ENCODE data around the gene VEZT.
A peak's percentile ranks its signal among the peaks of the same experiment; 100 is the strongest.

Gene VEZT

GRCh38 chr12:95181103-95181502 is 36.5 kb upstream of the VEZT start:
- Histone ChIP-seq H3K9me3 (replicated peaks in 1 of 11) (0 out of 22 replicates have a peak, but pooled peaks cover 0 to 4% (median 0%) of the 10 kb centered on the region in 11 experiments), H3K27me3 (no peaks in the 10 kb centered on the region), H4K20me1 (no peaks in the 10 kb centered on the region), H3K4me3 (no peak overlapping the region), H3K4me1 (peaks cover 0 to 45% (median 10%) of the 10 kb centered on the region in 10 experiments; a peak in 9 of 20 replicates), H3K4me2 (no peak overlapping the region), H3K9ac (no peak overlapping the region), H3K27ac (no peak overlapping the region), H3K36me3 (peaks cover 0 to 3% (median 0%) of the 10 kb centered on the region in 11 experiments; a peak in 1 of 22 replicates)
- no peak for TF ChIP-seq Cebpa-rat (IDR thresholded peaks at IDR 0.05)

DNA sequence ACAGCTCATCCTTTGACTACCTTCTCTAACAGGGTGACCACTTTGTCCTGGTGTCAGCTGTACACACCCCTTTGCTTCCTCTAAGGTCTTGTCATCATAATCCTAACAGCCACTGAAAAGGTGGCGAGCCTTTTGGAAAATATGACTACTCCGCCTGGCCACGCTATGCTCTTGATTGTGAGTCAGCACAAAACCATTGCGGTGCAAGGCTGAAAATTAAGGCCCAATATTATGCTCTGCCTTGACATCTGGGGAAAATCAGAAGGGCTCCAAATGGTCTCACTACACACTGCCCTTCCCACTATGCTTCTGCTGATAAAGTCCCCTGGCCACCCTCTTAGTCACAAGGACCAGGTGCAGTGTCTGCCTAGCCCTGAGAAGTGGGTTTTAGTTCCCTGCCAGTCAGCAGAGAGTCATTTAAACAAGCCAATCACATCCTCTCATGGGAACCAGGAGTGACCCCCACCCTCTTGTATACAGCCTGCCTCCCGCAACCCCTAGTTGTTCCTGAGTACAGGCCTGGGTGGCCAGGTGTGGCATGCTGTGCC is 34.7 kb upstream of the VEZT start:
- Histone ChIP-seq H3K27me3 (no peaks in the 10 kb centered on the region), H3K36me3 (peaks cover 0 to 3% (median 0%) of the 10 kb centered on the region in 11 experiments; a peak in 1 of 22 replicates), H3K9me3 (replicated peaks in 1 of 11) (0 out of 22 replicates have a peak, but pooled peaks cover 0 to 4% (median 0%) of the 10 kb centered on the region in 11 experiments), H3K4me1 (peaks cover 0 to 58% (median 10%) of the 10 kb centered on the region in 10 experiments; a peak in 10 of 20 replicates), H3K9ac (no peak overlapping the region), H3K4me3 (no peak overlapping the region), H3K4me2 (peak overlapping the region in 2 of 11 experiments; percentile 65 to 76; a peak in 4 of 22 replicates), H4K20me1 (no peaks in the 10 kb centered on the region), H3K27ac (no peak overlapping the region)
- no peak for TF ChIP-seq Cebpa-rat (IDR thresholded peaks at IDR 0.05)

DNA sequence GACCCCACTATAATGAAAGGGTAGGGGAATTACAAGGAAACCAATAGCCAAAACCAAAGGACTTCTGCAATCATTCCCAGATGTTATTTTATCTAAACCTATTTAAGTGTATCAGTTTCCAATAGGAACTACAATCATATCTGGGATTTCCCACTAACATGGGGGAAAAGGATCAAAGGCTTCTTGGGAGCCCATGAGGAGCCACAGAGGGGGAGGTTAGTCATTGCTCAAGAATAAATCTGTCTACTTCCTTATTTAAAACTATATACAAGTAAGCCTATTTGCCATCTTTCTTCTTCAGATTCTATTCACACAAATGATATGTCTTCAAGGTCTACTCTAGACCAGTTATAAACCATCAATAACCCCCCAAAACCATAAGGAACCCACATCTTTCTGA is 33.5 kb upstream of the VEZT start:
- H3K9ac ChIP-seq, result no peak overlapping the region
- H3K9me3 ChIP-seq (replicated peaks in 1 of 11), result 0 out of 22 replicates have a peak, but pooled peaks cover 0 to 4% (median 0%) of the 10 kb centered on the region in 11 experiments
- peaks cover 0 to 63% (median 10%) of the 10 kb centered on the region in 10 experiments; a peak in 10 of 20 replicates for H3K4me1 ChIP-seq
- no peaks in the 10 kb centered on the region for H4K20me1 ChIP-seq
- peaks cover 0 to 3% (median 0%) of the 10 kb centered on the region in 11 experiments; a peak in 1 of 22 replicates for H3K36me3 ChIP-seq
- peak overlapping the region in 1 of 11 experiments; percentile 54; a peak in 2 of 22 replicates for H3K27ac ChIP-seq
- peak overlapping the region in 5 of 11 experiments; percentile 30 to 76 (median 63); a peak in 7 of 22 replicates for H3K4me2 ChIP-seq
- H3K4me3 ChIP-seq, result no peak overlapping the region
- H3K27me3 ChIP-seq, result no peaks in the 10 kb centered on the region
- no peak for TF ChIP-seq Cebpa-rat (IDR thresholded peaks at IDR 0.05)

- peak overlapping the region in 5 of 11 experiments; percentile 30 to 76 (median 63); a peak in 9 of 22 replicates for H3K4me2 ChIP-seq
- H3K9ac ChIP-seq, result peak overlapping the region in 1 of 11 experiments; percentile 35; a peak in 1 of 22 replicates
- H3K9me3 ChIP-seq (replicated peaks in 1 of 11), result 0 out of 22 replicates have a peak, but pooled peaks cover 0 to 4% (median 0%) of the 10 kb centered on the region in 11 experiments
- TF ChIP-seq Cebpa-rat (IDR thresholded peaks at IDR 0.05), result no peak
- no peak overlapping the region for H3K4me3 ChIP-seq
- H3K4me1 ChIP-seq, result peaks cover 0 to 63% (median 10%) of the 10 kb centered on the region in 10 experiments; a peak in 10 of 20 replicates
- peaks cover 0 to 3% (median 0%) of the 10 kb centered on the region in 11 experiments; a peak in 1 of 22 replicates for H3K36me3 ChIP-seq
- peak overlapping the region in 4 of 11 experiments; percentile 19 to 54 (median 46); a peak in 6 of 22 replicates for H3K27ac ChIP-seq
- H3K27me3 ChIP-seq, result no peaks in the 10 kb centered on the region
- H4K20me1 ChIP-seq, result no peaks in the 10 kb centered on the region
Measured at GRCh38 chr12:95185072-95185471, 32.5 kb upstream of the VEZT start.

GRCh38 chr12:95185854-95186253 is 31.8 kb upstream of the VEZT start:
- TF ChIP-seq Cebpa-rat (IDR thresholded peaks at IDR 0.05), result no peak
- H4K20me1 ChIP-seq, result no peaks in the 10 kb centered on the region

DNA sequence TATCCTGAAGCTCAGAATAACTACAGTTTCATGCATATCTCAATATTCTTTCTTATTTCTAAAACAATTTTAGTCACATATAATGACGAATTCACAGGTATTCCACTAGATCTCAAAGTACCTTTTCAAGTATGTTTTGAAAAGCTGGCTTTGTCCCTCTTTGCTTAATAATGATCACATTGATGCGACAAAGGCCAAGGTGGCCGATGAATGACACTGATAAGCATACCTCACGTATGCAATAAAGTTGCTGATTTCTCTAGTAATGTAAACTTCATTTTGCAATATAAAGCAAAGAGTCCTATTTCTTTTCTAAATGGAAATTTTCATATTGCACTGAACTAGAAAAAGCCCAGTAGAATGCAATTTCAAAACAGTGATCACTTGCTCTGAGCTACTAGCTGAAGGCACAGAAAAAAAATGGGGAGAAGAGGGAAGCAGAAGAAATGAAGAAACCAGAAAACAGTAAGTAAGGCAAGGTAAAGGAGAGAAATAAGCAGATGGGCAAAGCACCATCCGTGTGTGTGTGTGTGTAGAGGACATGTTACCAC is 29.7 kb upstream of the VEZT start:
- peaks cover 0 to 61% (median 14%) of the 10 kb centered on the region in 10 experiments; a peak in 13 of 20 replicates for H3K4me1 ChIP-seq
- peak overlapping the region in 2 of 11 experiments; percentile 39 to 41; a peak in 4 of 22 replicates for H3K4me2 ChIP-seq

More at GRCh38 chr12:95185854-95186253, 31.8 kb upstream of the VEZT start:
- Histone ChIP-seq H3K4me1 (peaks cover 0 to 63% (median 10%) of the 10 kb centered on the region in 10 experiments; a peak in 10 of 20 replicates), H3K4me3 (no peak overlapping the region), H3K9me3 (replicated peaks in 1 of 11) (0 out of 22 replicates have a peak, but pooled peaks cover 0 to 4% (median 0%) of the 10 kb centered on the region in 11 experiments), H3K4me2 (peak overlapping the region in 4 of 11 experiments; percentile 45 to 76 (median 64); a peak in 5 of 22 replicates), H3K27ac (peak overlapping the region in 2 of 11 experiments; percentile 47 to 54; a peak in 3 of 22 replicates), H3K9ac (no peak overlapping the region), H3K27me3 (no peaks in the 10 kb centered on the region), H3K36me3 (no peaks in the 10 kb centered on the region)

DNA sequence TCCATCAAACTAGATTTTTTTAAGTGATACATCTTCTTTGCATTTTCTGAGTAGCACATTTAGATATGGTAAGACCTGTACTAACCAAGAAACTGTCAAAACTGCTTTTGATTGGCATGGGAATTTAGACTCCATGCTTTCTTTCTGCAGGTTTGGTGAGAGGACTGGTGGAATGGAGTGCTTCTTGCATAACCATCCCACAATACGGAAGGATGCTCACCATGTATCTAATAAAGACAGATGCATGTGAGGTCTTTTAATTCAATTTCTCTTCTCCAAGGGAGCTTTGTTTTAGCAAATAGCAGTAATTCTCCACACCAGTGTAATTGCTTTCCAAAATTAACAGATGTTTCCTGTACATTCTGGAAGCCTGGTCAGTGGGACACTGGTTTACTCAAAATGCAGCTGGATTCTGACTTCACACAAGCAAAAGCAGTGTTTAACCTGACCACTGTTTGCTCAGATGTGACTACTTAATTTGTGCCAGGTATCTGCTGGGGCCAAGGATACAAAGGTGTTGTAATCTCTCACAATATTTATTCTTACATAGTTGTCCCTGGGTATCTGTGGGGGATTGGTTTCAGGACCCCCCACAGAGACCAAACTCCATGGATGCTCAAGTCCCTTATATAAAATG is 26.4 kb upstream of the VEZT start:
- Histone ChIP-seq H3K9me3 (replicated peaks in 1 of 11) (no peaks in the 10 kb centered on the region), H3K9ac (no peak overlapping the region), H3K4me1 (peaks cover 0 to 29% (median 6%) of the 10 kb centered on the region in 10 experiments; a peak in 11 of 20 replicates), H3K27ac (no peak overlapping the region), H3K4me2 (no peak overlapping the region), H3K36me3 (no peaks in the 10 kb centered on the region), H4K20me1 (no peaks in the 10 kb centered on the region), H3K4me3 (no peak overlapping the region), H3K27me3 (no peaks in the 10 kb centered on the region)
- no peak for TF ChIP-seq Cebpa-rat (IDR thresholded peaks at IDR 0.05)

More for the DNA sequence above, 29.7 kb upstream of the VEZT start:
- no peak overlapping the region for H3K4me3 ChIP-seq
- H3K36me3 ChIP-seq, result no peaks in the 10 kb centered on the region
- no peak overlapping the region for H3K9ac ChIP-seq
- TF ChIP-seq Cebpa-rat (IDR thresholded peaks at IDR 0.05), result no peak
- H3K27me3 ChIP-seq, result no peaks in the 10 kb centered on the region
- 0 out of 22 replicates have a peak, but pooled peaks cover 0 to 4% (median 0%) of the 10 kb centered on the region in 11 experiments for H3K9me3 ChIP-seq (replicated peaks in 1 of 11)
- no peaks in the 10 kb centered on the region for H4K20me1 ChIP-seq
- no peak overlapping the region for H3K27ac ChIP-seq

DNA sequence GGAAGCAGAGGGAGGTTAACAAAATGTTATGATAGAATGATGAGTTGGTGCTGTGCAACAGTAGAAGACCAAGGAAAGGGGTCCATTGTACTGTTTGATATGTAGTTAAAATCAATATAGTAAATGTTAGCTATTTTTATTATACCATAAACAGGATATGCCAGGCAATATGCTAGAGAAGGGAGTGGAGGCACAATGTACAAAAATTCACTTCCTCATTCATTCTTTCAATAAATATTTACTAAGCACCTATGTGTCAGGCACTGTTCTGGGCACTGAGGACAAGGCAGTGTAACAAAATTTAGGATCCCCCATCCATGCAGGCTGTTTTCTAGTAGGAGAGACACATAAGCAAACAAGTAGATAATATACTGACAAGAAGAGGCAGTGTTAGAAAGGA is 25.3 kb upstream of the VEZT start:
- no peaks in the 10 kb centered on the region for H3K36me3 ChIP-seq
- H3K4me1 ChIP-seq, result peaks cover 0 to 19% (median 5%) of the 10 kb centered on the region in 10 experiments; a peak in 11 of 20 replicates
- H3K27me3 ChIP-seq, result no peaks in the 10 kb centered on the region
- H3K9me3 ChIP-seq (replicated peaks in 1 of 11), result no peaks in the 10 kb centered on the region
- H3K4me3 ChIP-seq, result no peak overlapping the region
- H4K20me1 ChIP-seq, result no peaks in the 10 kb centered on the region
- TF ChIP-seq Cebpa-rat (IDR thresholded peaks at IDR 0.05), result no peak
- no peak overlapping the region for H3K27ac ChIP-seq
- no peak overlapping the region for H3K9ac ChIP-seq
- H3K4me2 ChIP-seq, result peak overlapping the region in 2 of 11 experiments; percentile 10 to 14; a peak in 1 of 22 replicates

All from BLaER1 treated with 17β-estradiol and CSF1 and Interleukin-3, amounts not matched to agents 10 nM and 100 nM (cell line).